GM12864 (cell line): ENCODE measurements around the gene LTC4S.

Source experiments
- DNase-seq: peaks from one replicate; pipeline ENCODE4 v3.0.0-alpha.2; 2011; ENCODE audit warnings: low read depth
- H3K4me3 ChIP-seq: 2 replicates; pipeline ENCODE4 v1.5.1; 2011; ENCODE audit warnings: mild to moderate bottlenecking, low read depth, low read length, control low read depth
- TF ChIP-seq, protein P1 (sequence below): IDR thresholded peaks from 2 replicates; pipeline ENCODE4 v1.5.1; 2011; ENCODE audit warnings: low read depth, mild to moderate bottlenecking, moderate library complexity, low read length, control low read depth, inconsistent platforms; ENCODE audit errors: missing control alignments

LTC4S gene

DNA sequence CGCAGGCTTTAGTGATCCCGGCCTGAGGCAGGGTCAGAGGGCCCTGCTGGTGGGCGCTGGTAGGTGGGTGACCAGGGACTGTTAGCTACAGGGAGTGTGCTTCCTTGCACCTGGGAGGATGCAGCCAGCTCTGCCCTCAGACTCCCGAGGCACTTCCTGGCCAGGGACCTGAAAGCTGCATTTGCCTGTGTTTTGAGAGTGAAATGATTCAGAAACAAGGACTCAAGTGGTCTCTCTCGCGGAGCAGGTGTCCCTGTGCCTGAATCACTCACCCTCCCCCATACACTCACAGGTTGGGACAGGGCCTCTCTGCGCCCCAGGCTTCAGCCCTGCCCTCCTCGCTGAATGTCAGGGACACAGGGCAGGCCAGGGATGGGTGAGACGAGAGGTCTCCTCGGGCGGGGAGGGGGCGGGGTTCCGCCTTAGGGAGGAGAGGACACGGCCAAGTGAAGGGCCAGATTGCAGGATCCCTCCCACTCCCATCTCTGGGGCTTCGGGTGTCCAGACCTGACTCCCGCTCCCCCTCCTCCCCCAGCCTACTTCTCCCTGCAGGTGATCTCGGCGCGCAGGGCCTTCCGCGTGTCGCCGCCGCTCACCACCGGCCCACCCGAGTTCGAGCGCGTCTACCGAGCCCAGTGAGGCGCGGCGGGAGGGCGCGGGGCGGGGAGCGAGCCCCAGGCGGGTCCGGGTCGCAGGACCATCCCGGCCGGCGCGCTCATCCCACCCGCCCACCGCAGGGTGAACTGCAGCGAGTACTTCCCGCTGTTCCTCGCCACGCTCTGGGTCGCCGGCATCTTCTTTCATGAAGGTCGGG is 1.5 kb downstream of the LTC4S start:
- TF ChIP-seq, protein P1, sequence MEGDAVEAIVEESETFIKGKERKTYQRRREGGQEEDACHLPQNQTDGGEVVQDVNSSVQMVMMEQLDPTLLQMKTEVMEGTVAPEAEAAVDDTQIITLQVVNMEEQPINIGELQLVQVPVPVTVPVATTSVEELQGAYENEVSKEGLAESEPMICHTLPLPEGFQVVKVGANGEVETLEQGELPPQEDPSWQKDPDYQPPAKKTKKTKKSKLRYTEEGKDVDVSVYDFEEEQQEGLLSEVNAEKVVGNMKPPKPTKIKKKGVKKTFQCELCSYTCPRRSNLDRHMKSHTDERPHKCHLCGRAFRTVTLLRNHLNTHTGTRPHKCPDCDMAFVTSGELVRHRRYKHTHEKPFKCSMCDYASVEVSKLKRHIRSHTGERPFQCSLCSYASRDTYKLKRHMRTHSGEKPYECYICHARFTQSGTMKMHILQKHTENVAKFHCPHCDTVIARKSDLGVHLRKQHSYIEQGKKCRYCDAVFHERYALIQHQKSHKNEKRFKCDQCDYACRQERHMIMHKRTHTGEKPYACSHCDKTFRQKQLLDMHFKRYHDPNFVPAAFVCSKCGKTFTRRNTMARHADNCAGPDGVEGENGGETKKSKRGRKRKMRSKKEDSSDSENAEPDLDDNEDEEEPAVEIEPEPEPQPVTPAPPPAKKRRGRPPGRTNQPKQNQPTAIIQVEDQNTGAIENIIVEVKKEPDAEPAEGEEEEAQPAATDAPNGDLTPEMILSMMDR = no peak
- H3K4me3 ChIP-seq = peak overlapping the region; percentile 74
- DNase-seq = no peak

DNA sequence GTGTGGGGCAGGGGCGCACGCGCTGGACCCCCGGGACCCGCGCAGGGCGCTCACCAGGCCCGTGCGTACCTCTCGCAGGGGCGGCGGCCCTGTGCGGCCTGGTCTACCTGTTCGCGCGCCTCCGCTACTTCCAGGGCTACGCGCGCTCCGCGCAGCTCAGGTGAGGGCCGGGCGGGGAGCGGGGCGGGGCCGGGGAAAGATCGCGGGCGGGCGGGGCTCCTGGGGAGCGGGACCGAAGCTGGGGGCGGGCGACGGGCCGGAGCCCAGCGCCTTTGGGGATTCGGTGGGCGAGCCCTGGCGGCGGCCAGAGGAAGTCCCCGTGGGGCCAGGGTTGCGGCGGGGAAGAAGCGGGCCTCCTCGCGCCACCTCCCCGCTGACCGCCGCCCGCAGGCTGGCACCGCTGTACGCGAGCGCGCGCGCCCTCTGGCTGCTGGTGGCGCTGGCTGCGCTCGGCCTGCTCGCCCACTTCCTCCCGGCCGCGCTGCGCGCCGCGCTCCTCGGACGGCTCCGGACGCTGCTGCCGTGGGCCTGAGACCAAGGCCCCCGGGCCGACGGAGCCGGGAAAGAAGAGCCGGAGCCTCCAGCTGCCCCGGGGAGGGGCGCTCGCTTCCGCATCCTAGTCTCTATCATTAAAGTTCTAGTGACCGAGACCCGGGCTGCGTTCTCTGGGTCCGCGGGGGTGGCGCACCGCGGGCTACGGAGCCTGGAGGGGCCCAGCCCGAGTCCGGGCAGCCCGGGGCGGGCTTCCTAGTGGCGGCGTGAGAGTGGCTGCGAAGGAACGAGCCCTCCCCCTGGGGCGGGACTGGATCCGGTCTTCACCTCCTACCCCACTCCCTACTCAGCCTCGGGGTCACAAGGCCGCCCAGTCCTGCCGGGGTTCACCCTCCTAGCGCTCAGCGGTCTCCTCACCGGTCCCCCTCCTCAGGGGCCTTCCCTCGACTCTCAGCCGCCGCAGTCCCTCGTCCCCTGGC is 2.4 kb downstream of the LTC4S start:
- no peak for DNase-seq
- TF ChIP-seq, protein P1 = peak; percentile 65
- H3K4me3 ChIP-seq = peak overlapping the region; percentile 74

- DNase-seq = no peak
- H3K4me3 ChIP-seq = peak overlapping the region; percentile 74
- TF ChIP-seq, protein P1 = no peak
Measured at GRCh38 chr5:179796877-179797608, 3.3 kb downstream of the LTC4S start.

GRCh38 chr5:179797741-179798140 is 4.0 kb downstream of the LTC4S start:
- TF ChIP-seq, protein P1 = no peak

GRCh38 chr5:179798144-179798770 is 4.5 kb downstream of the LTC4S start:
- no peak overlapping the region for H3K4me3 ChIP-seq
- no peak for DNase-seq
- TF ChIP-seq, protein P1 = no peak

More at GRCh38 chr5:179797741-179798140, 4.0 kb downstream of the LTC4S start:
- DNase-seq = no peak
- no peak overlapping the region for H3K4me3 ChIP-seq
